ENCODE data around the gene KIF13A.
A peak's percentile ranks its signal among the peaks of the same experiment; 100 is the strongest.
"Not testable (repeated sequence)": the region's sequence is repeated elsewhere in the genome, so short reads cannot be mapped to it uniquely, and the experiment has no call there.

KIF13A gene

DNA sequence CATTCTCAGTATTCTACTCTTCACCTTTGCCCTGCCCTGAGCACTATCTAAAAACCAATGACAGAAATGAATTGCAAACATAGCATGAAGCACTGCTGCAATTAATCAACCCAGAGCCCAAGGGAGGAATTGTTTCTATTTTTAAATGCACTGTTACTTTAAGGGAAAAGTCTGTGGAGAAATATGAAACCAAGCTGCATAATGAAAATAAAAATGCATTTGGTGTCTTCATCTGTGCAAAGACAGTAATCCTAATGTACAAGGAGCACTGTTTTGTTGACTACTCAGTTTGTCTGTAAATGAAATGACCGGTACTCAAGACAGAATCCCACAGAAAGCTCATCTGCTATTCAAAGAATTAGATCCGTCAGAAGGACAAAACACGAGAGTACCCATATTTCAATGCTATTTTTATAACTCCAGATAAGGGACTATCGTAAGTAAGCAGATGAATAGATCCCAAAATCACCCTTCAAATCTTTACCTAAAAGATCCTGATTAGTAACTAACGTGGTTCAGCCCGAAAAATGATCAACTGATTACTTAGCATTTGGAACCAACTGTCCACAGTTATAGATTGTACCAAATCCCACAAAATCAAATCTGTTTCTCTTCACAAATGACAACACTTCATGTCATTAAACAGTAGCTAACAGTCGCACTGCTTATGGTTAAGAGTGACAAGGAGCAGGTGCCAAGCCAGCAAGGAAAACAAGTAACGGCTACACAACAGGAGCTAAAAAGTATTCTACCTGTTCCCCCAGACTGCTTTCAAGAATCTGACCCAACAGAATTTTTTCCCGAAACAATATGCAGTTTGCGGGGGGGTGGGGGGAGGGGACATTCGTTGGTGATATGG, 2.4 kb downstream of the KIF13A start:
- Histone ChIP-seq H3K36me3 (ENCODE audit: low read depth) (peaks cover 16% of the 10 kb centered on the region; the same call in 1 of the 2 replicates), H3K27ac (ENCODE audit: poor library complexity, severe bottlenecking) (peak overlapping the region; percentile 87), H3K4me1 (ENCODE audit: insufficient read depth, poor library complexity, severe bottlenecking) (peaks cover 21% of the 10 kb centered on the region), H3K9me3 (ENCODE audit: severe bottlenecking) (no peaks in the 10 kb centered on the region), H3K27me3 (ENCODE audit: insufficient read depth, poor library complexity, severe bottlenecking) (no peaks in the 10 kb centered on the region), H3K4me3 (ENCODE audit: severe bottlenecking) (peak overlapping the region; percentile 100)
- no peak for ATAC-seq (ENCODE audit: low read depth)
- TF ChIP-seq, protein P1, sequence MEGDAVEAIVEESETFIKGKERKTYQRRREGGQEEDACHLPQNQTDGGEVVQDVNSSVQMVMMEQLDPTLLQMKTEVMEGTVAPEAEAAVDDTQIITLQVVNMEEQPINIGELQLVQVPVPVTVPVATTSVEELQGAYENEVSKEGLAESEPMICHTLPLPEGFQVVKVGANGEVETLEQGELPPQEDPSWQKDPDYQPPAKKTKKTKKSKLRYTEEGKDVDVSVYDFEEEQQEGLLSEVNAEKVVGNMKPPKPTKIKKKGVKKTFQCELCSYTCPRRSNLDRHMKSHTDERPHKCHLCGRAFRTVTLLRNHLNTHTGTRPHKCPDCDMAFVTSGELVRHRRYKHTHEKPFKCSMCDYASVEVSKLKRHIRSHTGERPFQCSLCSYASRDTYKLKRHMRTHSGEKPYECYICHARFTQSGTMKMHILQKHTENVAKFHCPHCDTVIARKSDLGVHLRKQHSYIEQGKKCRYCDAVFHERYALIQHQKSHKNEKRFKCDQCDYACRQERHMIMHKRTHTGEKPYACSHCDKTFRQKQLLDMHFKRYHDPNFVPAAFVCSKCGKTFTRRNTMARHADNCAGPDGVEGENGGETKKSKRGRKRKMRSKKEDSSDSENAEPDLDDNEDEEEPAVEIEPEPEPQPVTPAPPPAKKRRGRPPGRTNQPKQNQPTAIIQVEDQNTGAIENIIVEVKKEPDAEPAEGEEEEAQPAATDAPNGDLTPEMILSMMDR (IDR thresholded peaks at IDR 0.05; ENCODE audit: poor library complexity, severe bottlenecking): no peak
- no peak for DNase-seq (ENCODE audit: low spot score)

DNA sequence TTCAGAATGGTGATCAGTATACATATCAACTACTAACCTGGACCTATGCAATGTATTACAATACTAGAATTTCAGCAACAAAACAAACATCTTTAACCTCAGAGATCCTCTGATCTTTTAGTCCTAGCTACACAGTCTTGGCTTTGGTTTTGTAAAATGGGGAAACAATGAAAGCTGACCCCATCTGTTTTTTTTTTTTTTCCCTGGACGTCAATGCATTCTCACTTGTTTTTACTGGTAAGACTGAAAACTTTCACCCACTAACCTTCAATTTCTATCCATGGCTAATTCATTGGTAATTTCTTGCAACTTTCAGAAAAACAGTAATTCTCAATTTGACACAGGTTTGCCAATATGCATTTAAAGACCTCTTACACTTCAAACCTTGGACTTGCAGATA, 3.0 kb downstream of the KIF13A start:
- Histone ChIP-seq H3K27me3 (ENCODE audit: insufficient read depth, poor library complexity, severe bottlenecking) (no peaks in the 10 kb centered on the region), H3K4me3 (ENCODE audit: severe bottlenecking) (no peak overlapping the region), H3K27ac (ENCODE audit: poor library complexity, severe bottlenecking) (peak overlapping the region; percentile 87), H3K9me3 (ENCODE audit: severe bottlenecking) (no peaks in the 10 kb centered on the region), H3K4me1 (ENCODE audit: insufficient read depth, poor library complexity, severe bottlenecking) (peaks cover 22% of the 10 kb centered on the region), H3K36me3 (ENCODE audit: low read depth) (peaks cover 17% of the 10 kb centered on the region; the same call in 1 of the 2 replicates)
- DNase-seq (ENCODE audit: low spot score) (no peak), ATAC-seq (ENCODE audit: low read depth) (no peak)
- TF ChIP-seq, protein P1 (IDR thresholded peaks at IDR 0.05; ENCODE audit: poor library complexity, severe bottlenecking): no peak

DNA sequence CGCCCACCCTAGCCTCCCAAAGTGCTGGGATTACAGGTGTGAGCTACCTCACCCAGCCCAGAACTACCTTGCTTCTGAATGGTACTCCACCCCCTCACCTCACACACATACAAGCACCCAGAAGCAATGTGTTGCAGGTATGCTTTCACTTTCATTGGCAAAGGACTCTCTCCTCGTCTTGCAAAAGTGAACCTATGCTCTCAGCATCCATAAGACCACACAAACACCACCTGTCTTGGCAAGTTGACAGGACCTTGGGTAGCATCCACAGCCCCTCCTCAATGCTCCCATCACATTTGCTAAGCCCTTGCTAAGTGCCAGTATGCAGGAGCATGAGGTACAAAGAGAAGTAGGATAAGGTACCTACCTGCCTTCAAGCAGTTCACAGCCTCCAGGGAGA, 3.7 kb downstream of the KIF13A start:
- H3K9me3 ChIP-seq (ENCODE audit: severe bottlenecking): no peaks in the 10 kb centered on the region
- no peak overlapping the region for H3K4me3 ChIP-seq (ENCODE audit: severe bottlenecking)
- H3K27ac ChIP-seq (ENCODE audit: poor library complexity, severe bottlenecking): peak overlapping the region; percentile 87

DNA sequence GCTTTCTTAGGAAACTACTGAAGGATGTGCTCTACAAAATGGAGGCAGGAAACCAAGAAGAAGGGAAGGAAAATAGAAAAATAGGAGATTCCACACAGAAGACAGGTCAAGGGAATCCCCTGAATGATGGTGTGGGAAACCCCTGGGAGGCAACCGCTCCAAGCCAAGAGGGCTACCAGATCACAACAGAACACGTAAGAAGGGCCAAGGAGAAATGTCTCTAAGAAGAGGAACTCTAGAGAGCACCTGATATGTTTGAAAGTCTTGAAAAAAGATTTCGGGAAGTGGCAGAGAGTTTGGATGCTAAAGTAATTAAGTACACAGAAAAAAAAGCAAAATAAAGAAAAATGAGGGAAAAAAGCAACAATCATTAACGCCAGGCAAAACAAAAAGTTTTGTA, 7.1 kb downstream of the KIF13A start:
- no peak for ATAC-seq (ENCODE audit: low read depth)
- DNase-seq (ENCODE audit: low spot score): no peak
- Histone ChIP-seq H3K36me3 (ENCODE audit: low read depth) (peaks cover 27% of the 10 kb centered on the region), H3K27me3 (ENCODE audit: insufficient read depth, poor library complexity, severe bottlenecking) (no peaks in the 10 kb centered on the region), H3K27ac (ENCODE audit: poor library complexity, severe bottlenecking) (peak overlapping the region; percentile 54), H3K4me3 (ENCODE audit: severe bottlenecking) (no peak overlapping the region), H3K4me1 (ENCODE audit: insufficient read depth, poor library complexity, severe bottlenecking) (peaks cover 22% of the 10 kb centered on the region), H3K9me3 (ENCODE audit: severe bottlenecking) (no peaks in the 10 kb centered on the region)
- TF ChIP-seq, protein P1 (IDR thresholded peaks at IDR 0.05; ENCODE audit: poor library complexity, severe bottlenecking): no peak

More for the DNA sequence above, 3.7 kb downstream of the KIF13A start:
- DNase-seq (ENCODE audit: low spot score) (no peak), ATAC-seq (ENCODE audit: low read depth) (no peak)
- TF ChIP-seq, protein P1 (IDR thresholded peaks at IDR 0.05; ENCODE audit: poor library complexity, severe bottlenecking): no peak
- Histone ChIP-seq H3K36me3 (ENCODE audit: low read depth) (peaks cover 20% of the 10 kb centered on the region; the same call in 1 of the 2 replicates), H3K27me3 (ENCODE audit: insufficient read depth, poor library complexity, severe bottlenecking) (no peaks in the 10 kb centered on the region), H3K4me1 (ENCODE audit: insufficient read depth, poor library complexity, severe bottlenecking) (peaks cover 22% of the 10 kb centered on the region)

DNA sequence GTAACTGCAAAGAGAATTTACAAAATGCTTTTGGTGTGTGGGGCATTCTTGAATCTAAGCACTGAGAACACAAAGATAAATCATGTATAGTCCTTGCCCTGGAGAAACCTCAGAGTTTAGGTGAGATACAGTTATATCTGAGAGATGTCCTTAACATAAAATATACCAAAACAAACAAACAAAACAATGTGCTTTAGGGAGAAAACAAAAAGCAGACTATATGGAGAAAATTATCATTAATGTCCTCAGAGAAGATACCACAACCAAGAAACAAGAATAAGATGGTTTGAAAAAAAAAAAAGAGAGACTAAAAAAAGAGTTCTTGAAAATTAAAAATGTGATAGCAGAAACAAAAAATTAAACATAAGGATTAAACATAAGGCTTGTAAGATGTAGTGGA, 8.0 kb downstream of the KIF13A start:
- H3K9me3 ChIP-seq (ENCODE audit: severe bottlenecking): no peaks in the 10 kb centered on the region
- ATAC-seq (ENCODE audit: low read depth): no peak

DNA sequence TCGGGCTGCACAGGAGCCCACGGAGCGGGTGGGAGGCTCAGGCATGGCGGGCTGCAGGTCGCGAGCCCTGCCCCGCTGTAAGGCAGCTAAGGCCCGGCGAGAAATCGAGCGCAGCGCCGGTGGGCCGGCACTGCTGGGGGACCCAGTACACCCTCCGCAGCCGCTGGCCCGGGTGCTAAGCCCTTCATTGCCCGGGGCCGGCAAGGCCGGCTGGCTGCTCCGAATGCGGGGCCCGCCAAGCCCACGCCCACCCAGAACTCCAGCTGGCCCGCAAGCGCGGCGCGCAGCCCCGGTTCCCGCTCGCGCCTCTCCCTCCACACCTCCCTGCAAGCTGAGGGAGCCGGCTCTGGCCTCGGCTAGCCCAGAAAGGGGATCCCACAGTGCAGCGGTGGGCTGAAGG, 11.2 kb downstream of the KIF13A start:
- not testable (repeated sequence) for H3K4me3 ChIP-seq (ENCODE audit: severe bottlenecking); H3K27me3 ChIP-seq (ENCODE audit: insufficient read depth, poor library complexity, severe bottlenecking); DNase-seq (ENCODE audit: low spot score); H3K27ac ChIP-seq (ENCODE audit: poor library complexity, severe bottlenecking); ATAC-seq (ENCODE audit: low read depth); H3K9me3 ChIP-seq (ENCODE audit: severe bottlenecking)
- peaks cover 29% of the 10 kb centered on the region for H3K4me1 ChIP-seq (ENCODE audit: insufficient read depth, poor library complexity, severe bottlenecking)
- peaks cover 21% of the 10 kb centered on the region for H3K36me3 ChIP-seq (ENCODE audit: low read depth)

More for the DNA sequence above, 8.0 kb downstream of the KIF13A start:
- no peak overlapping the region for H3K4me3 ChIP-seq (ENCODE audit: severe bottlenecking)
- no peaks in the 10 kb centered on the region for H3K27me3 ChIP-seq (ENCODE audit: insufficient read depth, poor library complexity, severe bottlenecking)
- no peak overlapping the region for H3K27ac ChIP-seq (ENCODE audit: poor library complexity, severe bottlenecking)
- no peak for DNase-seq (ENCODE audit: low spot score)
- H3K4me1 ChIP-seq (ENCODE audit: insufficient read depth, poor library complexity, severe bottlenecking): peaks cover 22% of the 10 kb centered on the region
- peaks cover 27% of the 10 kb centered on the region for H3K36me3 ChIP-seq (ENCODE audit: low read depth)
- TF ChIP-seq, protein P1 (IDR thresholded peaks at IDR 0.05; ENCODE audit: poor library complexity, severe bottlenecking): no peak
